Caco-2 (cell line): ENCODE data around the gene DLX5. TPM values are rescaled to one million over a fixed set of nuclear protein-coding genes. Genes with fewer than 3 reads are reported as not detected.

Source experiments
- BruUV-seq: library from RNA; stranded (reverse); fragments of 400-500 nt; replicated peaks from 2 replicates; lab custom pipeline; 2021; lab: Mats Ljungman, UMichigan
- CTCF ChIA-PET: fragments of 300-600 bp; sonication (Branson Sonifier 250); formaldehyde crosslinking; loops from one replicate; lab custom pipeline; 2022; ENCODE audit warnings: antibody characterized with exemption; lab: Charles Lee
- POLR2A ChIA-PET: fragments of 300-600 bp; sonication (Branson Sonifier 250); formaldehyde crosslinking; loops from one replicate; lab custom pipeline; 2022; ENCODE audit warnings: antibody characterized with exemption; lab: Charles Lee
- DNase-seq, 2 experiments: peaks; one replicate each; pipeline versions ENCODE4 v3.0.0 to v3.0.0-alpha.2; 2020 to 2022
- H3K27me3 ChIP-seq: replicated peaks from 2 replicates; pipeline ENCODE4 v1.6.0; 2011; ENCODE audit warnings: low read length; ENCODE audit not compliant: control insufficient read depth, insufficient read depth
- H3K36me3 ChIP-seq: 2 replicates; pipeline ENCODE4 v1.5.1; 2011; ENCODE audit warnings: low read length; ENCODE audit not compliant: control insufficient read depth, insufficient read depth
- H3K4me1 ChIP-seq: fragments of 250-450 bp; sonication (Bioruptor Pico); 2 replicates; pipeline ENCODE4 v1.5.1; 2020; ENCODE audit warnings: mild to moderate bottlenecking
- H3K4me3 ChIP-seq: 2 replicates; pipeline ENCODE4 v1.5.1; 2011; ENCODE audit warnings: low read depth, mild to moderate bottlenecking, control low read depth, low read length
- H3K9me3 ChIP-seq: fragments of 250-450 bp; sonication (Bioruptor Pico); 2 replicates; pipeline ENCODE4 v1.5.1; 2020; ENCODE audit warnings: mild to moderate bottlenecking, moderate library complexity
- H3K27ac Mint-ChIP-seq: one replicate; pipeline ENCODE4 v1.8.0; 2022; ENCODE audit warnings: mixed read lengths; ENCODE audit not compliant: unreplicated experiment
- H3K27me3 Mint-ChIP-seq: one replicate; pipeline ENCODE4 v1.8.0; 2022; ENCODE audit warnings: mixed read lengths; ENCODE audit not compliant: insufficient read depth, unreplicated experiment
- H3K36me3 Mint-ChIP-seq: one replicate; pipeline ENCODE4 v1.8.0; 2022; ENCODE audit warnings: mild to moderate bottlenecking, mixed read lengths; ENCODE audit not compliant: insufficient read depth, unreplicated experiment
- H3K4me1 Mint-ChIP-seq: one replicate; pipeline ENCODE4 v1.8.0; 2022; ENCODE audit warnings: low read depth, mixed read lengths; ENCODE audit not compliant: unreplicated experiment
- H3K4me3 Mint-ChIP-seq: one replicate; pipeline ENCODE4 v1.8.0; 2022; ENCODE audit warnings: mild to moderate bottlenecking, moderate library complexity, mixed read lengths; ENCODE audit not compliant: unreplicated experiment
- H3K9me3 Mint-ChIP-seq: one replicate; pipeline ENCODE4 v1.8.0; 2022; ENCODE audit warnings: mixed read lengths; ENCODE audit not compliant: unreplicated experiment
- intact Hi-C: fragments of 100-400 bp; cut with micrococcal nuclease; formaldehyde crosslinking; loops from one replicate; pipeline ENCODE4 v1.10.0; 2022; ENCODE audit not compliant: unreplicated experiment
- total RNA-seq: library from RNA; stranded (reverse); gene quantifications from 2 replicates; pipeline ENCODE4 v1.2.3, GENCODE V29; 2022
- TF ChIP-seq, protein P1 (sequence below), 2 experiments: fragments of 200-600 bp in 1 of 2; IDR thresholded peaks; 1 replicate in 1 of 2; 2 replicates in 1 of 2; pipeline versions ENCODE4 v1.5.1 to v1.8.0; 2011 to 2022; ENCODE audit warnings: antibody characterized with exemption in 1 of 2, control low read depth in 1 of 2, inconsistent platforms in 1 of 2, low read depth in 1 of 2, low read length in 1 of 2, mild to moderate bottlenecking in 1 of 2, moderate library complexity in 1 of 2; ENCODE audit not compliant: insufficient read depth in 1 of 2, severe bottlenecking in 1 of 2, unreplicated experiment in 1 of 2

Gene DLX5
- total RNA-seq, 1 experiment from 2014 or later: not detected

GRCh38 chr7:96993980-96994379 is 30.7 kb downstream of the DLX5 start:
- CTCF ChIA-PET: no interaction called here
- Mint-ChIP-seq H3K4me3 (no peak overlapping the region), H3K27me3 (no peaks in the 10 kb centered on the region)

DNA sequence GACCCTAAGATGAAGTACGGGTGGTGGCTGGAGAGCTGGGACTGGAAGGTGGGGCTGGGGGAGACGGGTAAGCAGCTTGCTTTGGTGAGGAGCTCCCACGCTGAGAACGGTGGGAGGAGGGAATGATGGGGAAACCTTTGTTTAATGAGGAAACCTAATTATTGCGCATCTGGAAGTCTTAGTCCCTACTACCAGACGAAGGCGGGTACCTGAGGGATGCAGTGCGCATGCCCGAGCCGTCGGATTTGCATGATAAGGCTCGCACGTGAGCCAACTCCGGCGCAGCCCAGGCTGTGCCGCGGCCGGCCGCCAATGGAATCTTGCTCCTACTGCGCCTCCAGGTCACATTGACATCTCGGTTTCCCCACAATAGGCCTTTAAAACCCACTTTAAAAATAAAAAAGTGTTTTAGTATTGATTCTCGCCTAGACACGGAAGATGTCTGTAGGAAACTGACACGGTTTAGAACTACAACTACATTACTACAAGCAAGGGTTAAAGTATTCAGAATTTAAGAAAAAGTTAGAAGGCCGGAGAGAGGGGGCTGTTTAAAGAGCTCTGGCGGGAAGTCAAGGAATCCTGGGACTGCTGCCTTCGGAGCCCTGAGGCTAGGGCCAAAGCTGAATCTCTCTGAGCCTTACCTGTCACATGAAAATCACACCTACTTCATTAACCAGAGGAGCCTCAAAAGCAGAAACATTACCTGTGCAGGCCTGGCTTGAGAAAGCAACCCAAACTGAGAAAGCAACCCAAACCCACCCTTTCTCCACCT is 31.4 kb downstream of the DLX5 start:
- Mint-ChIP-seq H3K9me3 (no peaks in the 10 kb centered on the region), H3K4me1 (no peaks in the 10 kb centered on the region), H3K36me3 (no peaks in the 10 kb centered on the region), H3K4me3 (no peak overlapping the region), H3K27me3 (no peaks in the 10 kb centered on the region), H3K27ac (no peak overlapping the region)
- Histone ChIP-seq H3K27me3 (no peaks in the 10 kb centered on the region), H3K4me3 (no peak overlapping the region), H3K36me3 (no peaks in the 10 kb centered on the region), H3K9me3 (no peaks in the 10 kb centered on the region), H3K4me1 (no peaks in the 10 kb centered on the region)
- BruUV-seq: no TSS peak
- CTCF ChIA-PET: no interaction called here
- POLR2A ChIA-PET: no interaction called here
- TF ChIP-seq, protein P1, sequence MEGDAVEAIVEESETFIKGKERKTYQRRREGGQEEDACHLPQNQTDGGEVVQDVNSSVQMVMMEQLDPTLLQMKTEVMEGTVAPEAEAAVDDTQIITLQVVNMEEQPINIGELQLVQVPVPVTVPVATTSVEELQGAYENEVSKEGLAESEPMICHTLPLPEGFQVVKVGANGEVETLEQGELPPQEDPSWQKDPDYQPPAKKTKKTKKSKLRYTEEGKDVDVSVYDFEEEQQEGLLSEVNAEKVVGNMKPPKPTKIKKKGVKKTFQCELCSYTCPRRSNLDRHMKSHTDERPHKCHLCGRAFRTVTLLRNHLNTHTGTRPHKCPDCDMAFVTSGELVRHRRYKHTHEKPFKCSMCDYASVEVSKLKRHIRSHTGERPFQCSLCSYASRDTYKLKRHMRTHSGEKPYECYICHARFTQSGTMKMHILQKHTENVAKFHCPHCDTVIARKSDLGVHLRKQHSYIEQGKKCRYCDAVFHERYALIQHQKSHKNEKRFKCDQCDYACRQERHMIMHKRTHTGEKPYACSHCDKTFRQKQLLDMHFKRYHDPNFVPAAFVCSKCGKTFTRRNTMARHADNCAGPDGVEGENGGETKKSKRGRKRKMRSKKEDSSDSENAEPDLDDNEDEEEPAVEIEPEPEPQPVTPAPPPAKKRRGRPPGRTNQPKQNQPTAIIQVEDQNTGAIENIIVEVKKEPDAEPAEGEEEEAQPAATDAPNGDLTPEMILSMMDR (IDR thresholded peaks at IDR 0.05; ENCODE audit: insufficient read depth in 1 of 2, low read depth in 1 of 2, low read length in 1 of 2, severe bottlenecking in 1 of 2, unreplicated experiment in 1 of 2): no peak
- no peak for DNase-seq
- intact Hi-C loops: no loop called here

More at GRCh38 chr7:96993980-96994379, 30.7 kb downstream of the DLX5 start:
- TF ChIP-seq, protein P1 (IDR thresholded peaks at IDR 0.05; ENCODE audit: insufficient read depth in 1 of 2, low read depth in 1 of 2, low read length in 1 of 2, severe bottlenecking in 1 of 2, unreplicated experiment in 1 of 2): no peak
- no peaks in the 10 kb centered on the region for H3K27me3 ChIP-seq
- H3K27ac Mint-ChIP-seq: no peak overlapping the region
- no peaks in the 10 kb centered on the region for H3K4me1 Mint-ChIP-seq
- no peaks in the 10 kb centered on the region for H3K4me1 ChIP-seq
- H3K9me3 Mint-ChIP-seq: no peaks in the 10 kb centered on the region
- BruUV-seq: no TSS peak
- H3K36me3 ChIP-seq: no peaks in the 10 kb centered on the region
- no peak overlapping the region for H3K4me3 ChIP-seq
- DNase-seq: no peak
- H3K9me3 ChIP-seq: no peaks in the 10 kb centered on the region
- no peaks in the 10 kb centered on the region for H3K36me3 Mint-ChIP-seq
- intact Hi-C loops: no loop called here
- POLR2A ChIA-PET: no interaction called here

DNA sequence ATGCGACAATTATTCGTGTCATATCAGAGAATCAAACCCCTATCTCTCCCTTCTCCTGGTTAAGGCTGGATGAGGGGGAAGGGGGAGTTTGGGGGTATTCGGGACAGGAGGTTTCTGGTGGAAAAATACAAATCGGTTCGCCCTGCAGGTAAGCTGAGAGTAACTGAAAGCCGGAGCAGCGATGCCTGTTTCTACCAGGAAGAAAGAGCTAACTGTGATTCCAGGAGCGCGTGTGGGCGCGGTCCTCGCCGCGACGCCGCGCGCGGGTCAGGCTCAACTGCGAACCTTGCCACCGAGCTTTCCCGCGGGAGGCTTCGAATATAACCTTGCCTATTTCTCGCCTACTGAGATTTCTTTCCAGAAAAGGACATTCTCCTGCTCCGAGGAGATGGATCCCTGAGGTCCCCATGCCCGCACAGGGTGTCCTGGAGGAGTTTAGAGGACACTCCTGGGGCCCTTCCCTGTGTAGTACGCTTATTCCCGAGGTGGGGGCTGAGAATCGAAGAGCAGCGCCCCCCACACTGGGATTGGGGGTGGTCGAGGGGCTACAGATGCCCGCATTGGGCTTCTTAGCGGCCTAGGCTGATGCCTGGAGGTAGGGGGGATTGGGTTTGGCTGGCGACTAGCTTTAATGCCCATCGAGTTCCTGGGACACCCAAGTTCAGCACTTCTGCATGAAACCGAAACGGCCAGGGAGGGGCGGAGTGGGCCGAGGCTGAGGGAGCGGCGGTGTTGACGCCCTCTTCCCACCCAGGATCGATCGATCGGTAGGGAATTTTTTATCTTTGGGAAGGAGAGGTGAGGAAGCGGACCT is 32.2 kb downstream of the DLX5 start:
- Mint-ChIP-seq H3K4me1 (no peaks in the 10 kb centered on the region), H3K9me3 (no peaks in the 10 kb centered on the region), H3K4me3 (no peak overlapping the region), H3K27ac (no peak overlapping the region), H3K27me3 (no peaks in the 10 kb centered on the region), H3K36me3 (no peaks in the 10 kb centered on the region)
- ChIA-PET CTCF (no interaction called here), POLR2A (no interaction called here)
- H3K9me3 ChIP-seq: no peaks in the 10 kb centered on the region
- BruUV-seq: no TSS peak
- intact Hi-C loops: no loop called here
- no peaks in the 10 kb centered on the region for H3K36me3 ChIP-seq
- no peak for DNase-seq
- no peaks in the 10 kb centered on the region for H3K27me3 ChIP-seq
- TF ChIP-seq, protein P1 (IDR thresholded peaks at IDR 0.05; ENCODE audit: insufficient read depth in 1 of 2, low read depth in 1 of 2, low read length in 1 of 2, severe bottlenecking in 1 of 2, unreplicated experiment in 1 of 2): no peak
- no peak overlapping the region for H3K4me3 ChIP-seq
- no peaks in the 10 kb centered on the region for H3K4me1 ChIP-seq
